PC-3 (cell line): ENCODE measurements around the gene BCAS3. TPM values are rescaled to one million over a fixed set of nuclear protein-coding genes. Genes with fewer than 3 reads are reported as not detected.

Experiments
- ATAC-seq: fragments of 200-7000 bp; cut with Tn5 transposase; 2 replicates; pipeline ENCODE4 v1.9.1; 2020; ENCODE audit warnings: mild to moderate bottlenecking, moderate library complexity
- BruUV-seq: library from RNA; stranded (reverse); fragments of 400-500 nt; replicated peaks from 2 replicates; lab custom pipeline; 2021; lab: Mats Ljungman, UMichigan
- CTCF ChIA-PET: fragments of 300-600 bp; sonication (Branson Sonifier 250); formaldehyde crosslinking; loops from one replicate; lab custom pipeline; 2022; ENCODE audit warnings: antibody characterized with exemption; lab: Charles Lee
- POLR2A ChIA-PET: fragments of 300-600 bp; sonication (Branson Sonifier 250); formaldehyde crosslinking; loops from one replicate; lab custom pipeline; 2022; ENCODE audit warnings: antibody characterized with exemption; ENCODE audit not compliant: unreplicated experiment; lab: Charles Lee
- DNase-seq: peaks from one replicate; pipeline ENCODE4 v3.0.0-alpha.2; 2015
- H2AFZ ChIP-seq: fragments of 300-600 bp; sonication (generic); 2 replicates; pipeline ENCODE4 v1.6.0; 2016; ENCODE audit warnings: antibody characterized with exemption, low read length
- H3F3A ChIP-seq: fragments of 300-600 bp; sonication (generic); one replicate; pipeline ENCODE4 v1.6.0; 2017; ENCODE audit warnings: antibody characterized with exemption, low read length, control low read depth, mild to moderate bottlenecking; ENCODE audit not compliant: unreplicated experiment
- H3K27ac ChIP-seq: fragments of 300-600 bp; sonication (generic); 2 replicates; pipeline ENCODE4 v1.5.1; 2016; ENCODE audit warnings: mild to moderate bottlenecking, low read length
- H3K27me3 ChIP-seq: fragments of 300-600 bp; sonication (generic); 2 replicates; pipeline ENCODE4 v1.6.1; 2016; ENCODE audit warnings: low read length, mixed read lengths
- H3K36me3 ChIP-seq: fragments of 300-600 bp; sonication (generic); 2 replicates; pipeline ENCODE4 v1.6.1; 2016; ENCODE audit warnings: low read depth, mixed run types, low read length, mixed read lengths
- H3K4me1 ChIP-seq: fragments of 300-600 bp; sonication (generic); 2 replicates; pipeline ENCODE4 v1.5.1; 2016; ENCODE audit warnings: low read length; ENCODE audit not compliant: insufficient read depth
- H3K4me2 ChIP-seq: fragments of 300-600 bp; sonication (generic); 2 replicates; pipeline ENCODE4 v1.6.0; 2016; ENCODE audit warnings: low read length
- H3K4me3 ChIP-seq: fragments of 300-600 bp; sonication (generic); 2 replicates; pipeline ENCODE4 v1.5.1; 2016; ENCODE audit warnings: mild to moderate bottlenecking, low read length, mixed read lengths
- H3K79me2 ChIP-seq: fragments of 300-600 bp; sonication (generic); 2 replicates; pipeline ENCODE4 v1.6.1; 2017; ENCODE audit warnings: low read length, mixed read lengths
- H3K9ac ChIP-seq: fragments of 300-600 bp; sonication (generic); 2 replicates; pipeline ENCODE4 v1.6.0; 2016; ENCODE audit warnings: mild to moderate bottlenecking, low read length
- H3K9me2 ChIP-seq: fragments of 300-600 bp; sonication (generic); replicated peaks from 2 replicates; pipeline ENCODE4 v1.6.1; 2016; ENCODE audit warnings: mixed run types, low read length, mixed read lengths
- H3K9me3 ChIP-seq: fragments of 300-600 bp; sonication (generic); 2 replicates; pipeline ENCODE4 v1.6.1; 2016; ENCODE audit warnings: low read length, mixed read lengths
- H4K20me1 ChIP-seq: fragments of 300-600 bp; sonication (generic); 2 replicates; pipeline ENCODE4 v1.6.1; 2016; ENCODE audit warnings: low read length, mixed read lengths
- EZH2 ChIP-seq: fragments of 300-600 bp; sonication (generic); IDR thresholded peaks from one replicate; pipeline ENCODE4 v1.6.1; 2017; ENCODE audit warnings: antibody characterized with exemption, mild to moderate bottlenecking, low read length; ENCODE audit not compliant: unreplicated experiment
- EZH2phosphoT487 ChIP-seq: fragments of 300-600 bp; sonication (generic); IDR thresholded peaks from 2 replicates; pipeline ENCODE4 v1.6.1; 2018; ENCODE audit warnings: mild to moderate bottlenecking, antibody characterized with exemption, low read length, borderline replicate concordance
- intact Hi-C: fragments of 100-400 bp; cut with micrococcal nuclease; formaldehyde crosslinking; loops from 2 replicates; pipeline ENCODE4 v1.9.0; 2023
- total RNA-seq: library from RNA; depleted of rRNA; stranded (reverse); fragments of >200 nt; gene quantifications from 2 replicates; pipeline ENCODE4 v1.2.3, GENCODE V29; 2014
- TF ChIP-seq, protein P1 (sequence below): fragments of 300-600 bp; sonication (generic); conservative IDR thresholded peaks from 2 replicates; pipeline ENCODE4 v1.5.1; 2017; ENCODE audit warnings: antibody characterized with exemption, low read depth, mild to moderate bottlenecking, low read length

Gene BCAS3
- total RNA-seq, 1 experiment from 2014 or later, result 25.9 TPM

DNA sequence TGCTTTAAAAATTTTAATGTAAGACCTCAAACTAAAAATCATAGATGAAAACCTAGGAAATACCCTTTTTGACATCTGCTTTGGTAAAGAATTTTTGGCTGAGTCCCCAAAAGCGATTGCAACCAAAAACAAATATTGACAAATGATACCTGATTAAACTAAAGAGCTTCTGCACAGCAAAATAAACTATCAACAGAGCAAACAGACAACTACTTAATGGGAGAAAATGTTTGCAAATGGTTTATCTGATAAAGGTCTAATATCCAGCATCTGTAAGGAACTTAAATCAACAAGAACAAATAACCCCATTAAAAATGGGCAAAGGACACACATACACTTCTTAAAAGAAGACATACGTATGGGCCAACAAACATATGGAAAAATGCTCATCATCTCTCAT lies 242.5 kb downstream of the BCAS3 start:
- Histone ChIP-seq H3K27ac (no peak overlapping the region), H3K4me3 (no peak overlapping the region), H3K4me1 (peaks cover 7% of the 10 kb centered on the region; the same call in 1 of the 2 replicates), H3K9ac (no peak overlapping the region), H3K9me2 (no peaks in the 10 kb centered on the region), H4K20me1 (no peaks in the 10 kb centered on the region), H2AFZ (no peak overlapping the region), H3K27me3 (no peaks in the 10 kb centered on the region), H3K4me2 (no peak overlapping the region), H3F3A (no peaks in the 10 kb centered on the region), H3K36me3 (no peaks in the 10 kb centered on the region), H3K9me3 (peaks cover 6% of the 10 kb centered on the region; the same call in 1 of the 2 replicates), H3K79me2 (no peaks in the 10 kb centered on the region)
- no TSS peak for BruUV-seq
- DNase-seq, result no peak
- ChIA-PET CTCF (no interaction called here), POLR2A (no interaction called here)
- intact Hi-C loops, result no loop called here
- TF ChIP-seq EZH2, result no peak
- TF ChIP-seq EZH2phosphoT487, result no peak
- TF ChIP-seq, protein P1, sequence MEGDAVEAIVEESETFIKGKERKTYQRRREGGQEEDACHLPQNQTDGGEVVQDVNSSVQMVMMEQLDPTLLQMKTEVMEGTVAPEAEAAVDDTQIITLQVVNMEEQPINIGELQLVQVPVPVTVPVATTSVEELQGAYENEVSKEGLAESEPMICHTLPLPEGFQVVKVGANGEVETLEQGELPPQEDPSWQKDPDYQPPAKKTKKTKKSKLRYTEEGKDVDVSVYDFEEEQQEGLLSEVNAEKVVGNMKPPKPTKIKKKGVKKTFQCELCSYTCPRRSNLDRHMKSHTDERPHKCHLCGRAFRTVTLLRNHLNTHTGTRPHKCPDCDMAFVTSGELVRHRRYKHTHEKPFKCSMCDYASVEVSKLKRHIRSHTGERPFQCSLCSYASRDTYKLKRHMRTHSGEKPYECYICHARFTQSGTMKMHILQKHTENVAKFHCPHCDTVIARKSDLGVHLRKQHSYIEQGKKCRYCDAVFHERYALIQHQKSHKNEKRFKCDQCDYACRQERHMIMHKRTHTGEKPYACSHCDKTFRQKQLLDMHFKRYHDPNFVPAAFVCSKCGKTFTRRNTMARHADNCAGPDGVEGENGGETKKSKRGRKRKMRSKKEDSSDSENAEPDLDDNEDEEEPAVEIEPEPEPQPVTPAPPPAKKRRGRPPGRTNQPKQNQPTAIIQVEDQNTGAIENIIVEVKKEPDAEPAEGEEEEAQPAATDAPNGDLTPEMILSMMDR, result no peak
- ATAC-seq, result peak; percentile 56

DNA sequence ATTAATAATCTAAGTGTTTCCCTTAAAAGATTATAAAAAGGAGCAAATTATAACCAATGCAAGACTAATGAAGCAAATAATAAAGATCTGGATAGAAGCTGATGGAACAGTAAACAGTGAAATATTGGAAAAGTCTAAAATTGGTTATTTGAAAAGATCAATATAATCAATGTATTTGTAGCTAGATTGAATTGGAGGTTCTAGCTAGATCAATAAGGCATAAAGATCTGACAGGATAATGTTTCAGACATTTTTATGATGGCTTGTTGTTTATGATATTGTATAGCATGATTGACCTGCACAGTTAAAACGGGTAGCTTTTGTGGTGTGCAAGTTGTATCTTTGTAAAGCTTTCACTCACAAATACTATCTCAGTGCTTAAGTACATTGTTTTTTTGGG lies 245.3 kb downstream of the BCAS3 start:
- BruUV-seq, result no TSS peak
- Histone ChIP-seq H2AFZ (no peak overlapping the region), H3F3A (no peaks in the 10 kb centered on the region), H3K36me3 (no peaks in the 10 kb centered on the region), H3K27ac (no peak overlapping the region), H3K9ac (no peak overlapping the region), H3K9me3 (no peaks in the 10 kb centered on the region), H3K27me3 (no peaks in the 10 kb centered on the region), H3K4me1 (peaks cover 13% of the 10 kb centered on the region; the same call in 1 of the 2 replicates), H3K4me3 (no peak overlapping the region), H4K20me1 (no peaks in the 10 kb centered on the region), H3K9me2 (no peaks in the 10 kb centered on the region), H3K79me2 (no peaks in the 10 kb centered on the region), H3K4me2 (no peak overlapping the region)
- POLR2A ChIA-PET, result no interaction called here
- intact Hi-C loops, result no loop called here
- no peak for ATAC-seq
- CTCF ChIA-PET, result no interaction called here
- TF ChIP-seq, protein P1, result no peak
- no peak for TF ChIP-seq EZH2
- no peak for TF ChIP-seq EZH2phosphoT487
- no peak for DNase-seq

DNA sequence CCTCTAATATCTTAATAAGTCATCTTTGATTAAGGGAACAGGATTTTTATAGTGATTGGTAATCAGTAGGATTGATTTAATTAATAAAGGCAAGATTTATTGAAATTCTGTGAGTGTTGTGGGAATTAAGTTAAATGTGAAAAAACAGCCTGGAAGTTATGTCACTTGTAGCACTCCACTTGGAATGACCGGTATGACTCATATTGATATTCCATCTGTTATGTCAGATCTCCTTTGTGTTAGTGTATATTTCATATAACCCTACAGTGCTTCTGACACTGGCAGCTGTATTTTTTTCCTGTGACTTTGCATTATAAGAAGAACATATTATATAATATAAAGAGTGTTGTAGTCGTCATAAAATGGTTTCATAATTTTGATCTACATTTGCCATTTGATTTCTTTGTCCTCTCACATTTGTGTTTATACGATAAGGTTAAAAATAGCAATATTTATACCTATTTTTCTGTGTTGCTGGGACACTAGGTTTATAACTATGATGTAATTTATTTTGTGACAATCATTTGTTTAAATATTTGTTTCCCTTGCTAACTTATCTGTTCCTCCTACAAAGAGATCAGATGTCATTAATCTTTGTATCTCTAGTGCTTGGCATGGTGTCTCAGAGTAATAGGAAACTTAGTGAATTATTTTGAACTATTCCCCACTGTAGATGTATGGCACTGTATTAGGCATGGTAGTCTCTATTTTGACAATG lies 249.0 kb downstream of the BCAS3 start:
- H3K36me3 ChIP-seq, result no peaks in the 10 kb centered on the region
- H3K9ac ChIP-seq, result no peak overlapping the region
- no TSS peak for BruUV-seq
- H3K4me2 ChIP-seq, result no peak overlapping the region
- TF ChIP-seq EZH2, result no peak
- TF ChIP-seq, protein P1, result no peak
- no peak for TF ChIP-seq EZH2phosphoT487
- peak; percentile 55 for DNase-seq
- intact Hi-C loops, result no loop called here
- H3K4me1 ChIP-seq, result 0 out of 2 replicates have a peak, but pooled peaks cover 7% of the 10 kb centered on the region
- no peak overlapping the region for H2AFZ ChIP-seq
- peak; percentile 80 for ATAC-seq
- H3F3A ChIP-seq, result no peaks in the 10 kb centered on the region
- no peaks in the 10 kb centered on the region for H3K9me3 ChIP-seq
- H3K27me3 ChIP-seq, result no peaks in the 10 kb centered on the region
- ChIA-PET CTCF (no interaction called here), POLR2A (no interaction called here)
- no peak overlapping the region for H3K4me3 ChIP-seq
- no peaks in the 10 kb centered on the region for H3K79me2 ChIP-seq
- no peaks in the 10 kb centered on the region for H4K20me1 ChIP-seq
- no peaks in the 10 kb centered on the region for H3K9me2 ChIP-seq
- H3K27ac ChIP-seq, result 0 out of 2 replicates have a peak overlapping the region, but pooled peaks have one; percentile 2
